CD4-positive, alpha-beta T cell (primary cell): ENCODE measurements around the gene DHRS3. TPM values are rescaled to one million over a fixed set of nuclear protein-coding genes. Genes with fewer than 3 reads are reported as not detected.

Experiments
- ATAC-seq: fragments of 200-7000 bp; cut with Tn5 transposase; one replicate; pipeline ENCODE4 v1.10.0; 2022; ENCODE audit warnings: mild to moderate bottlenecking; ENCODE audit not compliant: poor library complexity
- CTCF ChIA-PET: fragments of 350-600 bp; sonication (Branson Sonifier 250); formaldehyde crosslinking; loops from one replicate; lab custom pipeline; 2021; ENCODE audit warnings: antibody characterized with exemption, inconsistent platforms; lab: Charles Lee
- POLR2A ChIA-PET: fragments of 350-600 bp; sonication (Branson Sonifier 250); formaldehyde crosslinking; loops from one replicate; lab custom pipeline; 2021; ENCODE audit warnings: antibody characterized with exemption, inconsistent platforms; lab: Charles Lee
- DNase-seq, 14 experiments: peaks; one replicate each; pipeline ENCODE4 v3.0.0-alpha.2; 2013 to 2020; ENCODE audit warnings: mixed read lengths in 2 of 14
- H3K27ac ChIP-seq, 2 donors: one replicate each; pipeline versions ENCODE4 v1.5.1 to v1.7.0; 2013; ENCODE audit warnings: low read length in 2 of 2, low read depth in 1 of 2, mild to moderate bottlenecking in 1 of 2
- H3K27me3 ChIP-seq, 2 experiments: 1 replicate in 1 of 2; 2 replicates in 1 of 2; pipeline versions ENCODE4 v1.6.1 to v1.7.0; 2013; ENCODE audit warnings: low read length in 2 of 2, control low read depth in 1 of 2, mild to moderate bottlenecking in 1 of 2, moderate library complexity in 1 of 2; ENCODE audit not compliant: insufficient read depth in 2 of 2, control insufficient read depth in 1 of 2
- H3K36me3 ChIP-seq: one replicate; pipeline ENCODE4 v1.6.1; 2013; ENCODE audit warnings: low read length, control low read depth; ENCODE audit not compliant: insufficient read depth
- H3K4me1 ChIP-seq: one replicate; pipeline ENCODE4 v1.6.1; 2013; ENCODE audit warnings: low read length, control low read depth; ENCODE audit not compliant: insufficient read depth
- H3K4me3 ChIP-seq: one replicate; pipeline ENCODE4 v1.5.1; 2013; ENCODE audit warnings: mild to moderate bottlenecking, low read length, moderate library complexity
- H3K9me3 ChIP-seq, 2 experiments: 1 replicate in 1 of 2; 2 replicates in 1 of 2; pipeline versions ENCODE4 v1.6.1 to v1.7.0; 2013; ENCODE audit warnings: low read length in 2 of 2, mild to moderate bottlenecking in 2 of 2, control low read depth in 1 of 2, moderate library complexity in 1 of 2; ENCODE audit not compliant: control insufficient read depth in 1 of 2, insufficient read depth in 1 of 2
- H3K27ac Mint-ChIP-seq: one replicate; pipeline ENCODE4 v1.8.0; 2020; ENCODE audit warnings: mixed read lengths
- H3K27me3 Mint-ChIP-seq: one replicate; pipeline ENCODE4 v1.8.0; 2021; ENCODE audit warnings: mixed read lengths
- H3K36me3 Mint-ChIP-seq: one replicate; pipeline ENCODE4 v1.8.0; 2021; ENCODE audit warnings: low read depth, mixed read lengths
- H3K4me1 Mint-ChIP-seq: one replicate; pipeline ENCODE4 v1.8.0; 2021; ENCODE audit warnings: low read depth, mixed read lengths
- H3K4me3 Mint-ChIP-seq: one replicate; pipeline ENCODE4 v1.8.0; 2020; ENCODE audit warnings: mild to moderate bottlenecking, mixed read lengths
- H3K9me3 Mint-ChIP-seq: one replicate; pipeline ENCODE4 v1.8.0; 2020; ENCODE audit warnings: mixed read lengths
- CTCF ChIP-seq: fragments of 200-600 bp; IDR thresholded peaks from one replicate; pipeline ENCODE4 v1.8.0; 2022; ENCODE audit warnings: antibody characterized with exemption, mild to moderate bottlenecking
- intact Hi-C, 2 experiments: fragments of 100-400 bp; cut with DNase I in 1 of 2; cut with micrococcal nuclease in 1 of 2; formaldehyde crosslinking; loops; one replicate each; pipeline versions ENCODE4 v1.15.1 to v1.9.0; 2023 to 2025; cut with DNase I, micrococcal nuclease
- total RNA-seq, 174 experiments: library from RNA in 2 of 174; stranded (reverse) in 2 of 174; gene quantifications; one replicate each; pipeline ENCODE4 v1.2.3 and lab custom pipeline; 2021 to 2026

DHRS3 gene
- total RNA-seq, 2 experiments from 2014 or later: 102 to 108 TPM

- TF ChIP-seq CTCF: no peak
- ChIA-PET CTCF (no interaction called here), POLR2A (no interaction called here)
- DNase-seq (no peak), ATAC-seq (no peak)
- no peaks in the 10 kb centered on the region for H3K9me3 Mint-ChIP-seq
- H3K4me1 ChIP-seq: no peaks in the 10 kb centered on the region
- H3K4me3 Mint-ChIP-seq: no peak overlapping the region
- H3K9me3 ChIP-seq: peaks cover 0 to 8% of the 10 kb centered on the region in 2 experiments
- no peak overlapping the region for H3K27ac Mint-ChIP-seq
- no peaks in the 10 kb centered on the region for H3K27me3 Mint-ChIP-seq
- H3K4me3 ChIP-seq: no peak overlapping the region
- no peaks in the 10 kb centered on the region for H3K27me3 ChIP-seq
- no peaks in the 10 kb centered on the region for H3K36me3 ChIP-seq
- no peak overlapping the region for H3K27ac ChIP-seq
- intact Hi-C loops: no loop called here
- peaks cover 5% of the 10 kb centered on the region for H3K36me3 Mint-ChIP-seq
- H3K4me1 Mint-ChIP-seq: peaks cover 5% of the 10 kb centered on the region
Measured at GRCh38 chr1:12542616-12543592, 75.1 kb downstream of the DHRS3 start.

GRCh38 chr1:12542138-12542465 lies 75.9 kb downstream of the DHRS3 start:
- Histone ChIP-seq H3K4me3 (no peak overlapping the region), H3K27ac (no peak overlapping the region), H3K9me3 (peaks cover 0 to 8% of the 10 kb centered on the region in 2 experiments), H3K36me3 (no peaks in the 10 kb centered on the region), H3K27me3 (no peaks in the 10 kb centered on the region), H3K4me1 (no peaks in the 10 kb centered on the region)
- no peak for TF ChIP-seq CTCF
- no peaks in the 10 kb centered on the region for H3K27me3 Mint-ChIP-seq
- no peak overlapping the region for H3K4me3 Mint-ChIP-seq
- ATAC-seq (no peak), DNase-seq (no peak)
- ChIA-PET CTCF (no interaction called here), POLR2A (no interaction called here)
- H3K9me3 Mint-ChIP-seq: peaks cover 1% of the 10 kb centered on the region
- peaks cover 5% of the 10 kb centered on the region for H3K4me1 Mint-ChIP-seq
- intact Hi-C loops: no loop called here
- H3K27ac Mint-ChIP-seq: no peak overlapping the region
- peaks cover 13% of the 10 kb centered on the region for H3K36me3 Mint-ChIP-seq

GRCh38 chr1:12541274-12542137 lies 76.5 kb downstream of the DHRS3 start:
- H3K27me3 ChIP-seq: no peaks in the 10 kb centered on the region
- intact Hi-C loops: no loop called here
- peaks cover 0 to 13% of the 10 kb centered on the region in 2 experiments for H3K9me3 ChIP-seq
- ATAC-seq (no peak), DNase-seq (no peak)
- Mint-ChIP-seq H3K4me3 (no peak overlapping the region), H3K4me1 (peaks cover 5% of the 10 kb centered on the region), H3K9me3 (peaks cover 2% of the 10 kb centered on the region), H3K27me3 (no peaks in the 10 kb centered on the region), H3K36me3 (peaks cover 19% of the 10 kb centered on the region), H3K27ac (no peak overlapping the region)
- no peaks in the 10 kb centered on the region for H3K36me3 ChIP-seq
- POLR2A ChIA-PET: no interaction called here
- no peak overlapping the region for H3K4me3 ChIP-seq
- no peaks in the 10 kb centered on the region for H3K4me1 ChIP-seq
- no peak overlapping the region for H3K27ac ChIP-seq
- no peak for TF ChIP-seq CTCF
- CTCF ChIA-PET: no interaction called here
